H1 (cell line): Measurements from ENCODE around the gene GDPD5. TPM values are rescaled to one million over a fixed set of nuclear protein-coding genes. Genes with fewer than 3 reads are reported as not detected.

ENCODE experiments used
- ASH2L ChIP-seq: fragments of 200-600, 300-600 bp; sonication (generic); IDR thresholded peaks from one replicate; pipeline ENCODE4 v1.7.1; 2017; ENCODE audit warnings: low read length
- CHD7 ChIP-seq: fragments of 300-600 bp; sonication (generic); IDR thresholded peaks from 2 replicates; pipeline ENCODE4 v1.7.1; 2012; ENCODE audit warnings: low read length, moderate library complexity, mild to moderate bottlenecking, inconsistent platforms; ENCODE audit not compliant: insufficient replicate concordance
- HDAC2 ChIP-seq, 2 experiments: fragments of 300-600 bp in 1 of 2; sonication (generic) in 1 of 2; IDR thresholded peaks; 2 replicates each; pipeline ENCODE4 v1.6.1; 2011 to 2012; ENCODE audit warnings: low read depth in 2 of 2, low read length in 2 of 2, mild to moderate bottlenecking in 2 of 2, moderate library complexity in 2 of 2, borderline replicate concordance in 1 of 2, inconsistent platforms in 1 of 2
- KDM1A ChIP-seq: fragments of 200-600, 300-600 bp; sonication (generic); IDR thresholded peaks from 2 replicates; pipeline ENCODE4 v1.7.1; 2016; ENCODE audit warnings: mild to moderate bottlenecking, low read length, borderline replicate concordance
- RFX5 ChIP-seq: IDR thresholded peaks from 2 replicates; pipeline ENCODE4 v1.6.1; 2011; ENCODE audit warnings: low read depth, low read length, improper control_type of control experiment, borderline replicate concordance
- SIN3A ChIP-seq, 2 experiments: IDR thresholded peaks in 1 of 2; conservative IDR thresholded peaks in 1 of 2; 2 replicates each; pipeline ENCODE4 v1.6.1; 2011 to 2012; ENCODE audit warnings: low read length in 2 of 2, improper control_type of control experiment in 1 of 2, low read depth in 1 of 2, mild to moderate bottlenecking in 1 of 2
- polyA plus RNA-seq, 7 experiments: library from polyadenylated mRNA; depleted of rRNA in 3 of 7; stranded (reverse) in 5 of 7; unstranded in 2 of 7; fragments of >200 nt in 5 of 7; fragments of 200-250 nt in 2 of 7; gene quantifications; 1 replicate in 5 of 7; 2 replicates in 1 of 7; 4 replicates in 1 of 7; pipeline versions ENCODE4 v1.2.1 to v1.2.3, GENCODE V29; 2011 to 2013; ENCODE audit warnings: missing spikeins in 2 of 7, mixed read lengths in 2 of 7
- total RNA-seq: library from RNA; stranded (reverse); fragmentation: NEBNext Ultra II Directional; extraction: Animal tissue kit (Norgen Biotek cat#: 25700); gene quantifications from 2 replicates; pipeline ENCODE4 v1.2.1, GENCODE V29; 2021

GDPD5 gene
- total and polyA plus RNA-seq, 2 of the 8 experiments (the other 6 are each of a cell fraction or from before 2014, with no cell fraction given): 7.8 to 8.6 TPM

- TF ChIP-seq SIN3A (conservative IDR thresholded peaks at IDR 0.05 in 1 of 2, IDR thresholded peaks at IDR 0.05 in 1 of 2; ENCODE audit: low read depth in 1 of 2, low read length in 2 of 2) (no peak), ASH2L (no peak), KDM1A (no peak), HDAC2 (IDR thresholded peaks at IDR 0.05; ENCODE audit: borderline replicate concordance in 1 of 2, low read depth in 2 of 2, low read length in 2 of 2) (no peak), RFX5 (no peak), CHD7 (no peak)
These were observed 32.1 kb downstream of the GDPD5 start (continued) for GRCh38 chr11:75493626-75494025.
